Keratinocyte (primary cell): ENCODE measurements around the gene SPECC1.

Experiments
- CTCF ChIP-seq, 3 experiments: IDR thresholded peaks in 1 of 3; conservative IDR thresholded peaks in 1 of 3; optimal IDR thresholded peaks in 1 of 3; 2 replicates in 2 of 3; 3 replicates in 1 of 3; pipeline versions ENCODE3 to v1.5.1; 2011; ENCODE audit warnings: low read length in 3 of 3, mild to moderate bottlenecking in 3 of 3, moderate library complexity in 2 of 3, control low read depth in 1 of 3, inconsistent platforms in 1 of 3; ENCODE audit not compliant: insufficient read depth in 2 of 3; ENCODE audit errors: extremely low read depth in 1 of 3
- EZH2 ChIP-seq: IDR thresholded peaks from one replicate; pipeline ENCODE4 v1.6.1; 2012; ENCODE audit warnings: inconsistent platforms, mild to moderate bottlenecking, low read length, moderate library complexity

- no peak for TF ChIP-seq CTCF (optimal IDR thresholded peaks at IDR 0.05 in 1 of 3, IDR thresholded peaks at IDR 0.05 in 1 of 3, conservative IDR thresholded peaks at IDR 0.05 in 1 of 3; ENCODE audit: extremely low read depth in 1 of 3, insufficient read depth in 2 of 3, low read length in 3 of 3)
- no peak for TF ChIP-seq EZH2
Observed at GRCh38 chr17:20092973-20093626, 83.9 kb downstream of the SPECC1 start.
